Effector memory CD4-positive, alpha-beta T cell (primary cell): ENCODE measurements around the gene CCR3.

Experiments used
- DNase-seq, 3 donors: peaks; one replicate each; pipeline ENCODE4 v3.0.0-alpha.2; 2020
- H3K27ac ChIP-seq: 2 replicates; pipeline ENCODE4 v1.7.0; 2013; ENCODE audit warnings: mild to moderate bottlenecking, low read length, moderate library complexity; ENCODE audit not compliant: insufficient read depth, poor library complexity, severe bottlenecking
- H3K27me3 ChIP-seq: replicated peaks from 2 replicates; pipeline ENCODE4 v1.7.0; 2013; ENCODE audit warnings: mild to moderate bottlenecking, low read length; ENCODE audit not compliant: insufficient read depth, control insufficient read depth, poor library complexity, severe bottlenecking
- H3K36me3 ChIP-seq: 2 replicates; pipeline ENCODE4 v1.7.0; 2013; ENCODE audit warnings: mild to moderate bottlenecking, low read length, moderate library complexity; ENCODE audit not compliant: control insufficient read depth, insufficient read depth
- H3K4me1 ChIP-seq: 2 replicates; pipeline ENCODE4 v1.7.0; 2013; ENCODE audit warnings: low read length, mild to moderate bottlenecking; ENCODE audit not compliant: control insufficient read depth, insufficient read depth, poor library complexity, severe bottlenecking
- H3K4me3 ChIP-seq: 2 replicates; pipeline ENCODE4 v1.7.0; 2013; ENCODE audit warnings: low read length, low read depth, mild to moderate bottlenecking; ENCODE audit not compliant: insufficient read depth, poor library complexity, severe bottlenecking
- H3K9me3 ChIP-seq: 2 replicates; pipeline ENCODE4 v1.7.0; 2013; ENCODE audit warnings: mild to moderate bottlenecking, low read length, moderate library complexity; ENCODE audit not compliant: control insufficient read depth

Gene CCR3

DNA sequence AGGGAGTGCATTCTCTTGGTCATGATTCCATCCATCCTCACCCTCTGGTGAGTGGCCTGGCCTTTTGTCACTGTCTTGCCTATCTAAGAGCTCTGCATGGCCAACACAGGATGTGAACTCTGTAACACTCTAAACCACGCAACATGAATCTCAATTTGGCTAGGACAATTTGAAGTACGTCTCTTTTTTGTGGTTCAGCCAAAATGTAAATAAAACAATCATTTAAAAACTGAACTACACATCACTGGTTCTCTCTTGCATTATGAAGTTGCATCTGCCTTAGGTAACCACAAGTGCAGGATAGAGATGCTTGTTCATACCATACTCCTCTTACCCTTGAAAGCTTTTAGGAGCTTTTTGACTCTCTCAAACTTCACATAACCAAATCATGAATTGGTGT is 27.3 kb downstream of the CCR3 start:
- Histone ChIP-seq H3K4me1 (no peaks in the 10 kb centered on the region), H3K27ac (no peak overlapping the region), H3K4me3 (no peak overlapping the region), H3K36me3 (no peaks in the 10 kb centered on the region), H3K27me3 (no peaks in the 10 kb centered on the region), H3K9me3 (no peaks in the 10 kb centered on the region)
- DNase-seq: no peak

DNA sequence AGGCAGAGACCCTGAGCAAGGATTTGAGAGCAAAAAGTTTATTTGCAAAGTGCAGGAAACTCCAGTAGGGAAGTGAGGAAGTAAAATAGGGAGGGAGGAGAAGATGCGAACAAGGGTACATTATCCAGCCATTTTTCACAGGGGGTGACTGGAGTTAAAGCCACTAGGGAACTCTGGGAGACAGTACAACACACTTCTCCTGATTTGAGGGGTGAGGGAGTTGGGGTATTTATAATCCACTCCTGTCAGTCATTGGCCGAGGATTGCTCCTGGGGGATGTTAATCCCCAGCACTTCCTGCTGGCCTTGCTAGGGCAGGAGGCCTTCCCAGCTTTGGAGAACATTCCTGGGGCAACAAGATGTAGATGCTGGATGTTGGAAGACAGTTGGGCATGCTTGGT is 28.2 kb downstream of the CCR3 start:
- H3K4me3 ChIP-seq: no peak overlapping the region
- DNase-seq: no peak
- no peaks in the 10 kb centered on the region for H3K9me3 ChIP-seq
- H3K36me3 ChIP-seq: no peaks in the 10 kb centered on the region
- H3K4me1 ChIP-seq: no peaks in the 10 kb centered on the region
- no peak overlapping the region for H3K27ac ChIP-seq
- no peaks in the 10 kb centered on the region for H3K27me3 ChIP-seq

DNA sequence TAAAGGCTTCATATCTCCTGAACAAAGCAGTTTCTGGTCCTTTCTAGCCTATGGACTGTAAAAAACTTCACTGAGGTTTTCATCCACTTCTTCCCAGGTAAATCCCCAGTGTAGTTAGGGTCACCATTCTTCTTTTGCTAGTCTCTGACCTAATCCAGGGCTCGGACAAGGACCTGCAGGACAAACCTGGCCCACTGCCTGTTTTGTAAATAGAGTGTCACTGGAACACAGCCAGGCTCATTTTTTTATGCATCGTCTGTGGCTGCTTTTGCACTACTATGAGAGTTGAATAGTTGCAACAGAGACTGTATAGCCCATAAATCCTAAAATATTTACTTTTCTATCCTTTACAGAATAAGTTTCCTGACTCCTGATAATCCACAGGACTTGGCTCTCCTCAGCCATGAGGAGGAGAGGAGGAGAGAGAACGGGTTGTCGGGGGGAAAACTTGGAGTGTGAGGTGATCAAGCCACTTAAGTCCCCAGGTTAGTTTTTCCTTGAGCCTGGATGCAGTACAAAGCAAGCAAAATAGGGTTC is 29.0 kb downstream of the CCR3 start:
- no peak overlapping the region for H3K4me3 ChIP-seq
- no peak for DNase-seq

DNA sequence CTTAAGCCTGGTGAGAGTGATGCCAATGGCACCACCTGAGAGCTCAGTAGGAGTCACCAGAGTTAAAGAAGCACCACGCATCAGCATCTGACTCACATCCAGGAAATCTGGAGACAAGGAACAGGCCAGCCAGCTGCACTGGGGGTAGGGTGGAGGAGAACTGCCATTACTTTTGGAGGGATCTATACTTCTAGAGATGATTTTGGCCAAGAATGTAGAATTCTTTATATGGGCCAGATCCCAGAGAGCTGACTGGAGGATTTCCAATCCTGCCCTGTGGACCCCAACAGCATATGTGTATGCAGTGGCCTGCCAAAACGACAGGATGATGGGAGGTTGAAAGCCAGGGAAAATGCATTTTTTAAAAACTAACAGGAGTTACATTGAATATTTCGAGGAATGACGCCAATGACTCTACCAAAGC is 29.8 kb downstream of the CCR3 start:
- Histone ChIP-seq H3K27me3 (no peaks in the 10 kb centered on the region), H3K4me3 (no peak overlapping the region), H3K4me1 (peaks cover 5% of the 10 kb centered on the region), H3K36me3 (no peaks in the 10 kb centered on the region), H3K9me3 (no peaks in the 10 kb centered on the region), H3K27ac (no peak overlapping the region)
- no peak for DNase-seq

More for the DNA sequence above, 29.0 kb downstream of the CCR3 start:
- no peaks in the 10 kb centered on the region for H3K27me3 ChIP-seq
- no peaks in the 10 kb centered on the region for H3K36me3 ChIP-seq
- H3K27ac ChIP-seq: no peak overlapping the region
- H3K9me3 ChIP-seq: no peaks in the 10 kb centered on the region
- no peaks in the 10 kb centered on the region for H3K4me1 ChIP-seq

DNA sequence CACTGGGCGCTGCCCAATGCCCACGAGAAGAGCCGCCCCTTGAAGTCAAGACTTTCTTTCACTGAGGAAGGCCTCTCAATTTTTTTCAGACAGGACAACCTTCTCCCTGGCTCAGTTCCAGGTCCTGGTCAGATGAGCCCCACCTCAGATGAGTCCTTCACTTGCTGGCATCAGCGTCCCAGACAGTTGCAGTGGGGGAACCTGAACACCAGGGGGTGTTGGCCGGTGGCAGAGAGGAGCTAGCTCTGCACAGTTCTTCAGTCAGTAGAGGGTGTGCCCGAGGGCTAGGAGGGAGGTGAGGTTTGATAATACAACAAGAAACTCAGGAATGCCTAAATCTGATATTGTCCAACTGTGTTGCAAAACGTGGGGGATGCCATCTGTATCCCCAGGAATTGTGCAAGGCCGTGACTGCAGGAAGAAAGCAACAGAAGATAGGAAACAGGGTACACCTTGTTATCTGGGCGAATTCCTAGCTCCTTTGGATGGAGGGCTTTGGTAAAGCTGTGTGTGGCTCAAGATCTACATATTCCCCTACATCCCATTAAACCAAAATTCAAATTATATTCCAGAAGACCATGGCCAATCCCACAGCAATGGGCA is 34.3 kb downstream of the CCR3 start:
- Histone ChIP-seq H3K4me1 (peaks cover 26% of the 10 kb centered on the region), H3K9me3 (no peaks in the 10 kb centered on the region), H3K27ac (no peak overlapping the region), H3K27me3 (no peaks in the 10 kb centered on the region), H3K36me3 (no peaks in the 10 kb centered on the region), H3K4me3 (no peak overlapping the region)
- DNase-seq: peak; percentile 55 to 66 (median 62)

DNA sequence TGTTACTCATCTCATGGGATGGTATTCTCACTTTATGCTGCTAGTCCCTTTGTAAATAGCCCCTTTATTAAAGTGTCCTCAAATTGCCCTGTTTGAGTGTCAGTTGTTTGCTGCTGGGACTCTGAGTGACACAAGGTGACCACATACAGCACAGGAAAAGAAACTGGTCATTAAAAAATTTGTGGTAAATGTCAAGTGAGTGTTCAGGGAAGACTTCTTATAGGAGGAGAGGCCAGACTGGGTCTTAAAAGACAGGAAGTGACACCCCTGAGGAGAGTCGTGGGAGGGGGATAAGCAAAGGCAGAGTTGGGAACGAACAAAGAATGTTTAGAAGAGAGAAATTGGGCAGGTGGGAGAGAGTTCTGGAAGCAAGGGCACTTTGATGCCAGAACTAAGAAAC is 35.2 kb downstream of the CCR3 start:
- DNase-seq: no peak
- no peak overlapping the region for H3K4me3 ChIP-seq
- no peaks in the 10 kb centered on the region for H3K36me3 ChIP-seq
- H3K27me3 ChIP-seq: no peaks in the 10 kb centered on the region
- no peaks in the 10 kb centered on the region for H3K9me3 ChIP-seq
- H3K4me1 ChIP-seq: peaks cover 35% of the 10 kb centered on the region
- H3K27ac ChIP-seq: no peak overlapping the region

DNA sequence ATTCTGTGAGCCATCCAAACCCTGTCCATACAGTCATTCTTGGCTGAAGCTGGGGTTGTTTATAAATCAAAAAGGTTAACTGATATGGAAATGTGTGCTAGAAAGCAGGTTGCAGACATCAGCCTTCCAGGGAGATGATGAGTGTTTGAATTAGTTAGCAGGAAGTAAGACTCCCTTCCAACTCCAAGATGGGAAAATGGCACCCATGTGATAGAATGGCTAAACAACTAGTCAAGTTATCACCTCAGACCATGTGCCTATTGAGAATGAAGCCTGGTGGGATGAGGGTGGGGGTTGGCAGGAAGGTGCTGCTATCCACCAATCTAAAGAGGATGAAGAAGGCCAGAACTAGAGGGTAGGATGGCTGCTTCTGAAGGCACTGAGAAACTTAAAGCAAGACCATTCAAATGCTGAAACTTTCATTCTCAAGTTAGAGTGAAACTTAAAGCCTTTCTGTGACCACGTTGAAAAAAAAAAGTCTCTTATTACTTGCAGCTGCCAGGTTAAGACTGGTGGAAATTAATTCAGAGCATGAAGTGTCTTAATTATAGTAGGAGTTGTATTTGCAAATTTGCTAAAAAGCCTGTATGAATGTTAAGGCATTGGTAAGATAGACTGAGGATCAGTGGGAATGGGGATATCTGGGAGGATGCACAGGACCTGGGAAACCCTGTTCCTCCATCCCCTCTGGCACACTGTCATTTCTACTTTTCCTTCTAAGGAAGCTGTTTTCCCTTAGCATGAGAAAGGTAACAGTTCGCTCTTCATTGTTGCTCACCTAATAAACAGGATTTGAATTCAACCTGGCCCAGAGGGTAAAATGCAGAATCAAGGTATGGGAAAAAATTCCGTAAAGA is 36.8 kb downstream of the CCR3 start:
- no peak overlapping the region for H3K4me3 ChIP-seq

DNA sequence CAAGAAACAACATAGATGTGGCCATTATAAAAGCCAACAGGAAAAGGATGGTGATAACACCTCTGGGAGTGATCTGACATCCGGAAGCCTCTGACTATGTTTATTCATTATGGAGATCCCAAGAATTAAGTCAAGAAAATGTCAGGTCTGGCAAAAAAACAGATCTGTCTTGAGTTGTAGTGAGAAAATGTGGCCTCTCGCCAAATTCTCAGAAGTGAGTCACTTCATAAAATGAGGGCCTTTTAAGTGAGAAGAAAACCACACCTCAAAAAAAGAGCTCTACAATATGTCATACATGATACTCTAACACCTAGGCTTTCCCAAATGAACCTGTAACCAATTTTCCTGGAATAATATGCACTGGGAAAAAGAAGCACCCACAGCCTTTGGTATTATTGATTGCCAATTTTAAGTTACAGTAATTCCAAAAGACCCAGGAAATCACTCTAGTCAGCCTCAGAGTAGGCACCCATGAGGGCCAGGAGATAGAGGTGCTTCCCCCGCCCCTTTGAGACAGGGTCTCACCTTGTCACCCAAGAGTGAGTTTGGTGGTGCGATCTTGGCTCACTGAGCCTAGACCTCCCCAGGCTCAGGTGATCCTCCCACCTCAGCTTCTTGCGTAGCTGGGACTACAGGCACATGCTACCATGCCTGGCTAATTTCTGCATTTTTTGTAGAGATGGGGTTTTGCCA is 38.0 kb downstream of the CCR3 start:
- peak in 2 of 3 donors; percentile 25 to 35 for DNase-seq
- no peaks in the 10 kb centered on the region for H3K27me3 ChIP-seq
- peak overlapping the region; percentile 22 for H3K27ac ChIP-seq
- no peak overlapping the region for H3K4me3 ChIP-seq
- no peaks in the 10 kb centered on the region for H3K36me3 ChIP-seq
- peaks cover 63% of the 10 kb centered on the region for H3K4me1 ChIP-seq
- H3K9me3 ChIP-seq: no peaks in the 10 kb centered on the region

More for the DNA sequence above, 36.8 kb downstream of the CCR3 start:
- Histone ChIP-seq H3K27me3 (no peaks in the 10 kb centered on the region), H3K36me3 (no peaks in the 10 kb centered on the region), H3K9me3 (no peaks in the 10 kb centered on the region), H3K4me1 (peaks cover 51% of the 10 kb centered on the region), H3K27ac (no peak overlapping the region)
- no peak for DNase-seq

DNA sequence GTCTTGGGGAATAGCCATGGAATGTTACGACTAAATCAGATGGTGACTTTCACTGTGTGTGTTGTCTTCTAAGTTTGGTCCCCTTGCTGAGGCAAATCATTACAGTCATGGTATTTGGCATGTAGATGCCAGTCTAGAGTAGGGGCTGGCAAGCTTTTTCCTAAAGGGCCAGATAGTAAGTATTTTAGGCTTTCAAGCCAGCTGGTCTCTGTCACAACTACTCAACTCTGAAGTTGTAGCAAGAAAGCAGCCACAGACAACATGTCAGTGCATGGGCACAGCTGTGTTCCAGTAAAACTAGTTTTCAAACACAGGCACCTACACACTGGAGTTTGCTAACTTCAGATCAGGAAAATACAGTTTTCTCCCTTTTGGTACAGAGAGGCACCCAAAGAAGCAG is 39.3 kb downstream of the CCR3 start:
- no peaks in the 10 kb centered on the region for H3K9me3 ChIP-seq
- H3K27me3 ChIP-seq: no peaks in the 10 kb centered on the region
- no peak for DNase-seq
- peaks cover 71% of the 10 kb centered on the region for H3K4me1 ChIP-seq
- H3K36me3 ChIP-seq: no peaks in the 10 kb centered on the region
- no peak overlapping the region for H3K4me3 ChIP-seq
- H3K27ac ChIP-seq: no peak overlapping the region

DNA sequence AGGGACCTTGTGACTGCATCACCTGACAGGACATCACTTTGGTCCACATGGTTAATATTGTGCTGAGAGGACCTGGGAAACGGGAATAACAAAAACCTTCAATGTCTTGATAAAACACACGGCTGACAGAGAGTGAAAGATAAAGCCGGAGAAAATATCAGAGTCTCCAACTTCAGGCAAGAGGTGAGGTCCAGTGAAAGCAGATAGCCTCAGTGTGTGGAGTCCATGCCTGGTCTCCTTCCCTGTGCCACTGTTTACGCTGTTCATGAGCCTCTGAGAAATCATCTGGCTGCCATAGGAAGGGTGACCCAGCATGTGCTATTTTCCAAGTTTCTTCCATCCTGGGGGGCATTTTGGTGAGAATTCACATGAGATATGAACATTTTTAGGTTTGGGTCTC is 39.8 kb downstream of the CCR3 start:
- Histone ChIP-seq H3K9me3 (no peaks in the 10 kb centered on the region), H3K4me3 (no peak overlapping the region), H3K36me3 (no peaks in the 10 kb centered on the region), H3K4me1 (peaks cover 66% of the 10 kb centered on the region), H3K27me3 (no peaks in the 10 kb centered on the region), H3K27ac (no peak overlapping the region)
- no peak for DNase-seq
